Progenitor cell of endocrine pancreas (in vitro differentiated cells): ENCODE data around the gene NLRP14. TPM values are rescaled to one million over a fixed set of nuclear protein-coding genes. Genes with fewer than 3 reads are reported as not detected.

ENCODE experiments used
- DNase-seq: peaks from one replicate; pipeline ENCODE4 v3.0.0; 2021; ENCODE audit warnings: low spot score; ENCODE audit not compliant: unreplicated experiment
- H3K27ac Mint-ChIP-seq: 2 replicates; pipeline ENCODE4 v1.8.0; 2021; ENCODE audit warnings: mild to moderate bottlenecking, moderate library complexity, mixed read lengths
- H3K27me3 Mint-ChIP-seq: 2 replicates; pipeline ENCODE4 v1.8.0; 2021; ENCODE audit warnings: mixed read lengths
- H3K36me3 Mint-ChIP-seq: 2 replicates; pipeline ENCODE4 v1.8.0; 2022; ENCODE audit warnings: mixed read lengths; ENCODE audit not compliant: insufficient read depth
- H3K4me1 Mint-ChIP-seq: 2 replicates; pipeline ENCODE4 v1.8.0; 2021; ENCODE audit warnings: low read depth, mixed read lengths
- H3K4me3 Mint-ChIP-seq: 2 replicates; pipeline ENCODE4 v1.8.0; 2021; ENCODE audit warnings: low read depth, mild to moderate bottlenecking, moderate library complexity, mixed read lengths
- H3K9me3 Mint-ChIP-seq: 2 replicates; pipeline ENCODE4 v1.8.0; 2021; ENCODE audit warnings: low read depth, mixed read lengths
- total RNA-seq: library from RNA; stranded (reverse); gene quantifications from 2 replicates; pipeline ENCODE4 v1.2.1, GENCODE V29; 2021
- TF ChIP-seq, protein P1 (sequence below): fragments of 200-600 bp; sonication (generic); IDR thresholded peaks from one replicate; pipeline ENCODE4 v1.5.0; 2021; ENCODE audit warnings: antibody characterized with exemption, mild to moderate bottlenecking; ENCODE audit not compliant: unreplicated experiment

NLRP14 gene
- total RNA-seq, 1 donor from 2014 or later, result 0.26 TPM

DNA sequence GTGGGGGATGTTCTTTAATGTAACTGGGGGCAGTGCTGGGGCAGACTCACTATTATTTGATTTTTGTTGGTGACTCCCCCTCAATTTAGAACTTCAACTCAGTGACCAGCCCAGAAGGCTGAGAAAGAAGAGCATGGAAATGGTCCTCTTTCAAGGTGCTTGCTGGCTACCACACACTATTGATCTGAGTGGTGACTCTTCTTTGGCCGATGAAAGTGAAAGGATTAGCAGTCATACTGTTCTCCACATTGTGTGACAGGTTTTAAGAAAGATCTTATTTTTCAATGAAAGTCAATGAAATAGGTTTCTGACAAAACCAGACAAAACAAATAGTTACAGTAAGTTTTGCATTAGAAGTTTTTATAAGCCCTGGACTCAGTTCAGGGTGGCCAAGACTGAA, 29.9 kb downstream of the NLRP14 start:
- Mint-ChIP-seq H3K27ac (no peak overlapping the region), H3K4me1 (no peaks in the 10 kb centered on the region), H3K36me3 (no peaks in the 10 kb centered on the region), H3K27me3 (peaks cover 4% of the 10 kb centered on the region), H3K4me3 (no peak overlapping the region), H3K9me3 (no peaks in the 10 kb centered on the region)
- TF ChIP-seq, protein P1, sequence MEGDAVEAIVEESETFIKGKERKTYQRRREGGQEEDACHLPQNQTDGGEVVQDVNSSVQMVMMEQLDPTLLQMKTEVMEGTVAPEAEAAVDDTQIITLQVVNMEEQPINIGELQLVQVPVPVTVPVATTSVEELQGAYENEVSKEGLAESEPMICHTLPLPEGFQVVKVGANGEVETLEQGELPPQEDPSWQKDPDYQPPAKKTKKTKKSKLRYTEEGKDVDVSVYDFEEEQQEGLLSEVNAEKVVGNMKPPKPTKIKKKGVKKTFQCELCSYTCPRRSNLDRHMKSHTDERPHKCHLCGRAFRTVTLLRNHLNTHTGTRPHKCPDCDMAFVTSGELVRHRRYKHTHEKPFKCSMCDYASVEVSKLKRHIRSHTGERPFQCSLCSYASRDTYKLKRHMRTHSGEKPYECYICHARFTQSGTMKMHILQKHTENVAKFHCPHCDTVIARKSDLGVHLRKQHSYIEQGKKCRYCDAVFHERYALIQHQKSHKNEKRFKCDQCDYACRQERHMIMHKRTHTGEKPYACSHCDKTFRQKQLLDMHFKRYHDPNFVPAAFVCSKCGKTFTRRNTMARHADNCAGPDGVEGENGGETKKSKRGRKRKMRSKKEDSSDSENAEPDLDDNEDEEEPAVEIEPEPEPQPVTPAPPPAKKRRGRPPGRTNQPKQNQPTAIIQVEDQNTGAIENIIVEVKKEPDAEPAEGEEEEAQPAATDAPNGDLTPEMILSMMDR, result no peak
- DNase-seq, result no peak

DNA sequence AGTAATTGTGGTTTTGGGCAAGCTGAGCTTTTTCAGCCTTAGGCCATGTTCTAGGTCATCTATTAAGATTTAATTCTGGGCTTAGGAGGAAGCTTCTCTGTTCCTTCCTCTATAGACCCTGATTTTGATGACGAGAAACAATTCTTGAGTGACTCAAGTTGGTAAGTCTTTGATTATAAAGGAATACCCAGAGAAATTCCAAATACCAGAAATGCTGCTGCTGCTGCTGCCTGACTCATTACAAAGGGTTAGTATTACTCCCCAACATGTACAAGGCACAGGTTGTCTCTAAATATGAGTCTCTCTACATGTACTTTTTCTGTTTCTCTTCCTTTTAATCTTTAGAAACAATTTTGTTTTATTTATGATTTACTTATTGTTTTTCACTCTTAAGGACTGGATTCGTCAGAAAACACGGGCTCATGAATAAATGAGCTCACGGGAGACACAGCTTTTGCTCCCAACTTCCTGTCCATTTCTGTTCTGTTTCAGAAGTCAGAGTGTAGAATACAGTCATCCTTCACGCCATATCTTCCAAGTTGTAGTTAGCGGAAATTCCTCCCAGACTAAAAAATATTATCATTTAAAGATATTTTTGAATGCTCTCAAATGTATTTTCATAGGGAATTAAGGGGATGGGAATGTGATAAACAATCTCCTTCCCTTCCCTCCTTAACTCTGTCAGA, 36.7 kb downstream of the NLRP14 start:
- Mint-ChIP-seq H3K27ac (no peak overlapping the region), H3K4me1 (no peaks in the 10 kb centered on the region), H3K4me3 (no peak overlapping the region), H3K27me3 (peaks cover 18% of the 10 kb centered on the region), H3K36me3 (no peaks in the 10 kb centered on the region), H3K9me3 (no peaks in the 10 kb centered on the region)
- TF ChIP-seq, protein P1, result no peak
- no peak for DNase-seq

DNA sequence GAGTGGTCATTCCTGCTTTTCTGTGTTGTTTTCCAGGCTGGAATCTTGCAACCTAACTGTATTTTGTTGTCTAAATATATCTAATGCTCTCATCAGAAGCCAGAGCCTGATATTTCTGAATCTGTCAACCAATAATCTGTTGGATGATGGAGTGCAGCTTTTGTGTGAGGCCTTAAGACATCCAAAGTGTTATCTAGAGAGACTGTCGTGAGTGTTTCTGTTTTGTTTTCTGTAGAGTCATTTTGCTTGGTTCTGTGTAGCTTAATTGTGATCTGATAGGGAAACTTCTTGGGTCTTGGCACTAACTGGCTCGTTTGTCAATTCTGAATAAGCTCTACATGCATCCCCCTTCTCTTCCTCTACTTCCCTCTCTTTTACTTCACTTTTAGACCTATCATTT, 37.4 kb downstream of the NLRP14 start:
- TF ChIP-seq, protein P1, result no peak
- DNase-seq, result no peak

DNA sequence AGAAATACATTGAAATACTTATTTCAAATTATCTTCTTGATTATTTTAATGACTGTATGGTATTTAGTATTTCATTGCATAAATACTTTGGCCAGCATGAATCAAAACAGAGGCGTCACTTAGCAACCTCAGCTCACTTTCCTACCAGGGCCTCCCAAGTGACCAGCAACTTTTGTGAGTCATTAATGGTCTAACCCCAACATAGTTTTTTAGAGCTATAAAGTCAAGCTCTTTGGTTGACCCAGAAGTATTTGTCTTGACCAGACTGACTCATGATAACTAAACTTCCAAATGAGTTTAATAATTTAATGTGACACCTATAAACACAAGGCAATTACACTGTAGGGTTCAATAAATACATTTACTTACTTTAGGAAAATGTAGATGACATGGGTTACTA, 40.6 kb downstream of the NLRP14 start:
- TF ChIP-seq, protein P1, result no peak
- no peaks in the 10 kb centered on the region for H3K4me1 Mint-ChIP-seq
- H3K36me3 Mint-ChIP-seq, result no peaks in the 10 kb centered on the region
- peaks cover 13% of the 10 kb centered on the region for H3K27me3 Mint-ChIP-seq
- DNase-seq, result no peak
- no peaks in the 10 kb centered on the region for H3K9me3 Mint-ChIP-seq
- H3K27ac Mint-ChIP-seq, result no peak overlapping the region
- no peak overlapping the region for H3K4me3 Mint-ChIP-seq

More for the DNA sequence above, 37.4 kb downstream of the NLRP14 start:
- no peak overlapping the region for H3K4me3 Mint-ChIP-seq
- H3K9me3 Mint-ChIP-seq, result no peaks in the 10 kb centered on the region
- no peaks in the 10 kb centered on the region for H3K4me1 Mint-ChIP-seq
- H3K36me3 Mint-ChIP-seq, result no peaks in the 10 kb centered on the region
- no peak overlapping the region for H3K27ac Mint-ChIP-seq
- peaks cover 18% of the 10 kb centered on the region for H3K27me3 Mint-ChIP-seq

DNA sequence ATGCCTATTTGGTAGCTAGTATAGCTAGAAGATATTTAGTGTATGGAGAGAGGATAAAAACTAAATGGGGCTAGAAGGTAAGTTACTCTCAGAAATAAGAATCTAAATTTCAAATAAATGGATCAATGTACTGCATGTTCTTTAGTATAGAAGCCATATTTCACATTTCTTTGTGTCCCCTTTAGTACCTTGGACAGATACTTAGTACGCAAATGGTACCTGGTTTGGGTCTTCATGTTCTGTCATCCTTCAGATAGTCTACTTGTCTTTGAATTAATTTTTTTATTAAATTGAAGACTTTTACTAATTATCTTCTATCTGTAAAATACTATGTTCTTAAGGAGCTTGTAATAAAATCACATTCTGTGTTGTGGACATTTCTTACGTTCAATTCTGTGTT, 42.3 kb downstream of the NLRP14 start:
- H3K27me3 Mint-ChIP-seq, result peaks cover 21% of the 10 kb centered on the region

More for the DNA sequence above, 42.3 kb downstream of the NLRP14 start:
- DNase-seq, result no peak
- Mint-ChIP-seq H3K9me3 (peaks cover 4% of the 10 kb centered on the region), H3K27ac (no peak overlapping the region), H3K4me1 (no peaks in the 10 kb centered on the region), H3K4me3 (no peak overlapping the region), H3K36me3 (no peaks in the 10 kb centered on the region)
- TF ChIP-seq, protein P1, result no peak
